Kidney (tissue), 14 donors: ENCODE measurements around the gene TAP1. TPM values are rescaled to one million over a fixed set of nuclear protein-coding genes. Genes with fewer than 3 reads are reported as not detected.

Experiments
- DNase-seq, 5 donors: peaks; one replicate each; pipeline ENCODE4 v3.0.0-alpha.2; 2013 to 2020
- FAIRE-seq: peaks from 2 replicates; lab custom pipeline; 2012; peaks lifted over from hg19 to GRCh38; lab: Jason Lieb, UNC
- H3K27ac ChIP-seq, 2 donors: one replicate each; pipeline ENCODE4 v1.7.0; 2013; ENCODE audit warnings: low read depth in 2 of 2, low read length in 2 of 2, inconsistent platforms in 1 of 2
- H3K27me3 ChIP-seq: one replicate; pipeline ENCODE4 v1.7.1; 2013; ENCODE audit warnings: low read length, inconsistent platforms; ENCODE audit not compliant: control insufficient read depth, insufficient read depth
- H3K36me3 ChIP-seq, 3 donors: one replicate each; pipeline versions ENCODE4 v1.7.0 to v1.7.1; 2013; ENCODE audit warnings: low read length in 3 of 3, control low read depth in 1 of 3, inconsistent platforms in 1 of 3; ENCODE audit not compliant: insufficient read depth in 3 of 3, control insufficient read depth in 2 of 3
- H3K4me1 ChIP-seq, 3 donors: one replicate each; pipeline versions ENCODE4 v1.7.0 to v1.7.1; 2013; ENCODE audit warnings: low read length in 3 of 3, inconsistent platforms in 1 of 3, low read depth in 1 of 3; ENCODE audit not compliant: control insufficient read depth in 2 of 3, insufficient read depth in 2 of 3
- H3K4me3 ChIP-seq, 3 donors: one replicate each; pipeline versions ENCODE4 v1.7.0 to v1.8.1; 2013; ENCODE audit warnings: low read length in 3 of 3, control low read depth in 1 of 3, inconsistent platforms in 1 of 3
- H3K9ac ChIP-seq, 3 donors: one replicate each; pipeline versions ENCODE4 v1.7.0 to v1.7.1; 2013; ENCODE audit warnings: low read length in 3 of 3, control low read depth in 1 of 3, inconsistent platforms in 1 of 3
- H3K9me3 ChIP-seq, 3 donors: one replicate each; pipeline versions ENCODE4 v1.7.0 to v1.7.1; 2013; ENCODE audit warnings: low read length in 3 of 3, control low read depth in 1 of 3, inconsistent platforms in 1 of 3; ENCODE audit not compliant: control insufficient read depth in 2 of 3, insufficient read depth in 1 of 3
- intact Hi-C: fragments of 100-400 bp; cut with DNase I; formaldehyde crosslinking; loops from one replicate; pipeline ENCODE4 v1.11.1; 2022
- polyA plus RNA-seq: library from polyadenylated mRNA; stranded (reverse); fragments of 350-450 nt; fragmentation: Illumina TruSeq; extraction: RNeasy Lipid Tissue Mini Kit (QIAGEN cat#74804); gene quantifications from one replicate; pipeline ENCODE4 v1.2.3, GENCODE V29; 2014; ENCODE audit warnings: low read depth, low replicate concordance; ENCODE audit not compliant: insufficient read depth
- total RNA-seq: library from RNA; stranded (reverse); fragmentation: NEBNext Ultra II Directional; extraction: Animal tissue kit (Norgen Biotek cat#: 25700); gene quantifications from one replicate; pipeline ENCODE4 v1.2.1, GENCODE V29; 2021
- TF ChIP-seq, protein P1 (sequence below): IDR thresholded peaks from 3 replicates; pipeline ENCODE4 v1.5.1; 2012; ENCODE audit warnings: mild to moderate bottlenecking, moderate library complexity, borderline replicate concordance; ENCODE audit not compliant: insufficient read depth; ENCODE audit errors: extremely low read depth
- donor health status: control.
- donor health status: control.
- donor health status: control.
- donor health status: control.
- donor health status: control.
- donor health status: DM: yes; HTN: yes; CAD: no.
- donor health status: Normal renal cell carcinoma (clear cell type).

TAP1 gene
- total and polyA plus RNA-seq, 2 donors from 2014 or later: 32.1 to 45.4 TPM

DNA sequence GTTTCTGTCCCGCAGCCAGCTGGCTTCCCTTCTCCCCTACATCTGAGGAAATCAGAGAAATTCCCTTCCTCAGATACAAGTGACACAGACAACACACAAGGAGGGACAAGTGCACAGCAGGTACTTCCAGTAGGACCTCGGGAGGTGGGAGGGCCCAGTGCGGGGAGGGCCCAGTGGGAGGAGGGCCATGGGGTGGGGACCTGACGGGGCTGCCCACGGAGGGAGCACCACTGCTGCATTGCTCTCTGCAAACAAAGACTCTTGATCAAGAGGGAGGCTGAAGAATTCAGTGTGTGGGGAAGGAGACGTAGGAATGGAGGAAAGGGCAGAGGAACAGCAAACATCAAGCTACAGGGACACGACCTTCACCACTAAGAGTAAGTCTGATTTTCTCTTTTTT, 24.0 kb downstream of the TAP1 start:
- intact Hi-C loops: no loop called here
- H3K9ac ChIP-seq: no peak overlapping the region
- H3K36me3 ChIP-seq: peaks cover 0 to 4% (median 3%) of the 10 kb centered on the region in 3 donors

DNA sequence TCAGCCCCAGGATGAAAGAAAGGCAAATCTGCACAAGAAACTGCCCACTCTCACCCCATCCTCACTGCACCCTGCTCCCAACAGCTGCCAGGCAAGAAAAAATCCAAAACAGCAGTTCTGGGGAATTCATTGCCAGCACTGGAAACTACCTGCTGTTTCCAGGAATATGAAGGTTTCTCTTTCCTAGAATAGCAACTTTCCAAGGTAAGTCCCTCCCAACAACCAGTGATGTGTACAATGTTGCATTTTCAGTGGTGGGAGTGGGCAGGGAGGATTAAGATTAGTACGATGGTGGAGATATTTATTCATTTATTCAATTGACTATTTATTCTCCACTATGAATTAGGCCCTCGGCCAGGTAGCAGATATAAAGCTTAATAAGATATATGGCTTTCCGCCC, 26.5 kb downstream of the TAP1 start:
- no peaks in the 10 kb centered on the region for H3K4me1 ChIP-seq
- TF ChIP-seq, protein P1, sequence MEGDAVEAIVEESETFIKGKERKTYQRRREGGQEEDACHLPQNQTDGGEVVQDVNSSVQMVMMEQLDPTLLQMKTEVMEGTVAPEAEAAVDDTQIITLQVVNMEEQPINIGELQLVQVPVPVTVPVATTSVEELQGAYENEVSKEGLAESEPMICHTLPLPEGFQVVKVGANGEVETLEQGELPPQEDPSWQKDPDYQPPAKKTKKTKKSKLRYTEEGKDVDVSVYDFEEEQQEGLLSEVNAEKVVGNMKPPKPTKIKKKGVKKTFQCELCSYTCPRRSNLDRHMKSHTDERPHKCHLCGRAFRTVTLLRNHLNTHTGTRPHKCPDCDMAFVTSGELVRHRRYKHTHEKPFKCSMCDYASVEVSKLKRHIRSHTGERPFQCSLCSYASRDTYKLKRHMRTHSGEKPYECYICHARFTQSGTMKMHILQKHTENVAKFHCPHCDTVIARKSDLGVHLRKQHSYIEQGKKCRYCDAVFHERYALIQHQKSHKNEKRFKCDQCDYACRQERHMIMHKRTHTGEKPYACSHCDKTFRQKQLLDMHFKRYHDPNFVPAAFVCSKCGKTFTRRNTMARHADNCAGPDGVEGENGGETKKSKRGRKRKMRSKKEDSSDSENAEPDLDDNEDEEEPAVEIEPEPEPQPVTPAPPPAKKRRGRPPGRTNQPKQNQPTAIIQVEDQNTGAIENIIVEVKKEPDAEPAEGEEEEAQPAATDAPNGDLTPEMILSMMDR: no peak
- peaks cover 0 to 4% (median 3%) of the 10 kb centered on the region in 3 donors for H3K36me3 ChIP-seq
- no peaks in the 10 kb centered on the region for H3K9me3 ChIP-seq
- FAIRE-seq (no peak), DNase-seq (no peak)
- H3K9ac ChIP-seq: no peak overlapping the region
- no peaks in the 10 kb centered on the region for H3K27me3 ChIP-seq
- H3K4me3 ChIP-seq: no peak overlapping the region
- H3K27ac ChIP-seq: no peak overlapping the region
- intact Hi-C loops: no loop called here

More for the DNA sequence above, 24.0 kb downstream of the TAP1 start:
- Histone ChIP-seq H3K9me3 (no peaks in the 10 kb centered on the region), H3K27ac (no peak overlapping the region), H3K4me1 (no peaks in the 10 kb centered on the region), H3K27me3 (no peaks in the 10 kb centered on the region), H3K4me3 (no peak overlapping the region)
- FAIRE-seq (no peak), DNase-seq (peak in 1 of 5 donors; percentile 17)
- TF ChIP-seq, protein P1: no peak

DNA sequence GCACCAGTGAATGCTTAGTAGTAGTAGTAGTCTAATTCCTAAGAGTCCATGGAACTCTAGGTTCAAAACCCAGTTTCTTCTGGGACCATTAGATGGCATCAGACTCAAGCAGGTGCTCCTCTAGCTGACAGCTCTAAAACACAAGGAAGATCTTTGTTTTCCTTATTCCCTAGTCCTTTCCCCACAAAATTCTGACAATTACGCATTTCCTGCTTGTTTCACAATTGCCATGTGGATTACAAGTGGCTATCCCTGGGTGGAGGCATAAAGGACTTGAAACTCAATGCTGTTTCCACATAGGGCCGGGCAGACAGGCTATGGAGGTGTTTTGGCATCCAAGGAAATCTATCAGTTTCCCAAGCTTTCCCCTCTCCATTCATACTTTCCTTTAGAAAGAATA, 27.5 kb downstream of the TAP1 start:
- intact Hi-C loops: no loop called here
- Histone ChIP-seq H3K4me3 (no peak overlapping the region), H3K4me1 (no peaks in the 10 kb centered on the region), H3K9me3 (no peaks in the 10 kb centered on the region), H3K27me3 (no peaks in the 10 kb centered on the region), H3K27ac (no peak overlapping the region), H3K36me3 (peaks cover 0 to 4% (median 0%) of the 10 kb centered on the region in 3 donors), H3K9ac (no peak overlapping the region)
- FAIRE-seq (no peak), DNase-seq (peak in 2 of 5 donors; percentile 35 to 45)
- TF ChIP-seq, protein P1: peak; percentile 39

DNA sequence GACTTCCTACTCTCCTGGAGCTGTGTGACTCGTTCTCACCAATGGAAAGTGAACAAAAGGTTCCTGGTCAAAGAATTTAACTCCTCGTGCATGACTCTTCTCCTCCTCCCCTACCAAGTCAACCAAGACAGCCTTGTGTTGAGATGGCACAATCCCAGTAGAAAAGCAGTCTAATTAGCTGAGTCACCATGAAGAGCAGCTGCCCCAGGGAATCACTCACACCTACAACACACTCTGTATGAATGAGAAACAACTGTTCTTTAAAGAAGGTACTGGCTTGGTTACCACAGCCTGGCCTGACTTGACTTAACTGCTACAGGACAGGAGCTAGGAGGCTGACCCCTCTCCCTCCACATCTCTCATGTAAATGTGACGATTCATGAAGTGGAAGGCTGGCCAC, 33.8 kb downstream of the TAP1 start:
- no peak overlapping the region for H3K27ac ChIP-seq
- H3K27me3 ChIP-seq: no peaks in the 10 kb centered on the region
- intact Hi-C loops: no loop called here
- TF ChIP-seq, protein P1: no peak
- H3K9ac ChIP-seq: no peak overlapping the region
- FAIRE-seq (no peak), DNase-seq (peak in 2 of 5 donors; percentile 8 to 14)
- no peaks in the 10 kb centered on the region for H3K36me3 ChIP-seq
- no peaks in the 10 kb centered on the region for H3K4me1 ChIP-seq
- no peak overlapping the region for H3K4me3 ChIP-seq
- no peaks in the 10 kb centered on the region for H3K9me3 ChIP-seq
